IPS-NIHi7 (cell line): ENCODE measurements around the gene SOX11.

ENCODE experiments used
- DNase-seq: peaks from one replicate; pipeline ENCODE4 v3.0.0; 2012; ENCODE audit warnings: mixed read lengths; ENCODE audit errors: extremely low spot score

Gene SOX11

DNA sequence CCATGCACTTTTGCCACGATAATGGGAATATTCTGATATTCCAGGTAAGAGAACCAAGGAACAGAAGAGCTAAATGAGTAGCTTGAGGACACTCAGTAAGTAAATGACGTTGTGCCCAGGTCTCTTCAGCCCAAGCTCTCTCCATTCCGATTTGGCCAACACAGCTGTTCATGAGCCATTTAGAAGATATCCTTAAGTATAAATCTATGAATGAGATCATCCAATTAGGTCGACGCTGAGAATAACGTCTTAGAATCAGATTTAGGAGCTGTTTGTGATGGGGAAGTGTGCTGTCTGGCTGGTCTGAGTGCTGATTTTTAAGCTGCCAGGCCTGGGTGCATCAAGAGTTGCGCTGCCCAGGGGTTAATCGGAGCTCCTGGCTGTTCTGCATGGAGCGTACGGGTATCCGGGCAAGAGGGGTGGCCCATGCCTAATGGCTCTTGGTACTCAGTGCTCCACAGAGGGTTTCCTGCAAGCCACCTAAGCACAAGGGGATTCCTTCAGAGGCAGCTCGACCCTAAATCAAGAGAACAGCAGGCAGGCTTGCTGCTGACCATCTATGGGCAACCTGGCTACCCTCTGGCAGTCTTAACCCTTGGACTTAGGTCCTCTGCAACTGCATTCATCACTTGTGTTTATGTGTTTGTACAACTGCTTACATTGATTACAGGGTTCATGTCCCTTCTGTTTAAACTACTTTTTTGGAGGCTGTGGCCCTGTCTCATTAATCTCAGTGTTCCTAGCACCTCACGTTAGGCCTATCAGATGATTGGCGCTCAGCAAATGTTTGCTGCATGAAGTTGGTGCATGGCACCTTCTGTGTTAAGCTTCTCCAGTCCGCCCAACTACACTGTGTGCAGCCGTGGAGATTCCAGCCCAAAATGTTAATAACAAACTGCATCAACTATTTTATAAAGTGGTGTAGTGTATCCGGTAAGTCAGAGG, 31.9 kb downstream of the SOX11 start:
- DNase-seq = no peak

DNA sequence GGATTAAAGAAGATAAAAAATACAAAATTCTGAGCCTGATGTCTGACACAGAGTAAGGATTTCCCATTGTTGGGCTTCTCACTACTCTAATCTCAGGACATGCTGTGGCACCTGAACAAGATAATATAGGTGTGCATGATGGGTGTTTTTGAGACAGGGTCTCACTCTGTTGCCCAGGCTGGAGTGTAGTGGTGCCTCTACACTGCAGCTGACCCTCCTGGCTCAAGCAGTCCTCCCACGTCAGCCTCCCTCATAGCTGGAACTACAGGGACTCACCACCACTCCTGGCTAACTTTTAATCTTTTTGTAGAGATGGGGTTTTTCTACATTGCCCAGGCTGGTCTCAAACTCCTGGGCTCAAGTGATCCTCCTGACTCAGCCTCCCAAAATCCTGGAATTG, 32.9 kb downstream of the SOX11 start:
- no peak for DNase-seq

DNA sequence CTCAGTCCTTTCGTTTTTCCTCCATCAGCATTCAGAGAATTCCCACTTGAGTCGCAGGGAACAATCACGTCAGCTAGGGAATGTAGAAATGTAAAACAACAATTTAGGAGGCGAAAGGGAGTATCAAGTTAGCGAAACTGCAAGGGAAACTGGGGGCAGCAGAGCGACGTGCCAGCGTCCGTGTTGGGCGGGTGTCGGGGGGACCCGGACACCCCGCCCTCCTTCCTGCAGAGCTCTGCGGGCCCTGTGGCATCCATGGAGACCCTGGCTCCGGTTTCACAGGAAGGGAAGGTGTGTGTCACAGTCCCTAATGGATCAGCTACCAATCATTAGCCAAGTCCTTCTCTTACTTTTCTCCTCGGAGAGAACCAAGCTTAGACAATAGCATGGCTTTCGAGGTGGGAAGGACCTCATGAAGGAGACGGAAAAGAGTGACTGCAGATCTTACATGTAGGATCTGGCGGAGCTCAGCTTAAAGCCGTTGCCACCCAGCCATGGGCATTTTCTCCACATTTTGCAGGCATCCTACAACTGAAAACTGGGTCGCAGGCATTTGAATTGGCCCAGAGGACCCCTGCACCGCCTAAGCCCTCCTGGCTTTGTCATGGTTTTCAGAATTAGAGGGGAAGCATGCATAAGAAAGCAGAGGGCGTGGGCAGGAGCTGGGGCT, 33.7 kb downstream of the SOX11 start:
- DNase-seq = peak; percentile 83

DNA sequence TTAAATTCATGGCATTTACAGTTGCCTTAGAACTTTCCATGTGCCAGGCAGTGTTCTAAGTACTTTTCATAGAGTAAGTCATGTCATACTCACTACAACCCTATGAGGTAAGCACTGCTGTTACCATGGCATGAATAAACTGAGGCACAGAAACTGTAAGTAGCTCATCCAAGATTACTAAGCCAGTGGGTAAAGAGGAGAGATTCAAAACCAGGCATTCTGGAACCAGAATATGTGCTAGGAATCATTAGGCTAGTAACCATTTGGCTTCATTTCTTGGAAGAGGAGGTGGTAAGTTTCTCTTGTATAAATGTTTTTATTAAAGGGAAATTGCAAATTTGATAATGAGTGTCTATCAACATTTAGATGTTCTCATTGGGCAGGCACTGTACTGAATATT, 35.1 kb downstream of the SOX11 start:
- no peak for DNase-seq

DNA sequence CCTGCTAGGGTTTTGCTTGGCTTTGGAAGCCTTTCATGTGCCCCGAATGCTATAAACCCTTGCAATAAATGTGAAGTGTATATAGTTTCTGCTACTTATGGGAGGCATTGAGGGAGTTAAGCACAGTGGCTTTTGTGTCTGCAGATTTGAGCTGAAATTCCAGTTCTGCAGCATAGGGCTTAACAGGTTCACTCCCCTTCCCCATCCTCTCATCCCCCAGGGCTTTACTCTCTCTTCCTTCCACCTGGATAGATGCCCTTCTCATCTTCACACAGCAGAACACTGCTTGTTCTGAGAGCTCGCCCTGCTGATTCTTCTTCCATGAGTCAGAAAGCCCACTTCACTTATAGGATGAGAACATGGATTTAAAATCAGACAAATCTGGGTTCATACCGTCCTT, 37.2 kb downstream of the SOX11 start:
- DNase-seq = no peak

DNA sequence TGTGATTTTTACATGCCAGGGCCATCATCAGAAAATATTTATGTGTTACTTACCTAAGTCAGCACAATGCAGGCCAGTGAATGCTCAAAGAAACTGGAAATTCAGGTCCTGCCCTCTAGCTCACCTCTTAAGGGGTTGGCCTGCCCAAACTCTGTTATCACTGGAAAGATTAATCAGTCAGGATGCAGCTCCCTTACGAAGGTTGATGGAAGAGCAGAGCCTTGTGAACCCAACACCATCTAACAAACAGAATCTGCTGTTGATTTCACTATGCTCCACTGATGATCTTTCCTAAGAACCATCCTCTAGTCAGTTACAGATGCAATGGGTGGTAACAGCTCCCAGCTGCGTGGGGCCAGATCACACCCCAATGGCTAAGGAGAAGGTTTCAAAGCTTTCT, 38.2 kb downstream of the SOX11 start:
- DNase-seq = no peak

DNA sequence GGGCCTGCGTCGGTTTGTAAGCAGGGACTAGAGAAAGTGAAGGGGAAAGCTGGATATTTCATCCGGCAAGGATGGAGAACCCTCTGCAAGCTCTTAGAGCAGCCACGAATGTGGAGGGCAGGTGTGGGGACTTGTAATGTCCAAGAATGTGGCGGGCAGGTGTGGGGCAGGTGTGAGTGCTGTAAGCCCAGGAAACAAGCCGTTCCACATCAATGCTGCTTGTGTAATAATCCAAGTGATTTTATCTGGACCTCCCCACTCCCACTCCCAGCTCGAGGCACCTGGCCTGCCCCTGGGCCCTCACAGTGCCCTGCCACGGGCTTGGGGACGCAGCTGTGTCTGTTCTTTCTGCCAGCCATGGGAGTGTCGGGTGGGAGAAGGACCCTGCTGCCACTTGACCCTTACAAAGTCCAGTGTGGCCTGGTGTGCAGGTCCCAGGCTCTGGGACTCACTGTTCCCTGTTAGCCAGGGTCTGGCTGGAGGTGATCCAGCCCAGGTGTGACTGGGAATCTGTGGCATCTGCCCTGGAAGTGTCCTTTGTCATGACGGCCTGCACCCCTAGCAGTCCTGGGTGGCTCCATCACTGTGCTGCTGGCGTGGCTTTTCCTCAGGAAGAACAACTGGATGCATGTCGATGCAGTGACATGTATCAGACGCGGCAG, 42.8 kb downstream of the SOX11 start:
- no peak for DNase-seq

DNA sequence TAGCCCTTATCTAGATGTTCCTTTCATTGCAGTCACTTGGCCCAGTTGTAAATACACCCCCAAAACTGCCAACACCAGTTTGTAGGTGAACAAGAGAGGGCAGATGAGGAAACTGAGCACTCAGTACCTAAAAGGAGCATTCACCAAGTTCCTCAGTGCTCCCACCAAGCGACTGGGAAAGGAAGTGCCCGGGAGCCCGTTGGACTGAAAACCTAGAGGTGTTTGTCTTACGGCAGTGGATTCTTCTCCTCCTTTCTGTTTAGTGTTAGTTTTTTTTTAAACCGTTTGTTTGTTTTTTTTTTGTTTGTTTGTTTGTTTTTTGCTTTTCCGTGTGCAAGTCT, 43.3 kb downstream of the SOX11 start:
- no peak for DNase-seq

DNA sequence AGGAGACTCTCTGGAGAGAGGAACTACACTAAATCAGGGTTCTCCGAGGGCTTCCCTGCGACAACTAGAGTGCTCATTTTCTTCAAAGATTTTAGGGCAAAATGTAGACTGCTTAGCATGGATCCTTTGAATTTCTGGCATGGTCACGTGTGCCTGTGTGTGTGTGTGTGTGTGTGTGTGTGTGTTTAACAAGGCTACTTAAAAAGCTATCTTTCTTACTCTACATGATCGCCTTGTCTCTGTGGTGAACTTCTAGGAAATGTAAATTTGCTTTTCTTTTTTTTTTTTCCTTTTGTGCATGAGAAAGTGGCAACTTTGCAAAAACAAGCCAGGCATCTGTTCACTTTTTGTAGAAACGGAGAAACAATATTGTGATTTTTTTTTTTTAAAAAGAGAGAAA, 43.9 kb downstream of the SOX11 start:
- no peak for DNase-seq

DNA sequence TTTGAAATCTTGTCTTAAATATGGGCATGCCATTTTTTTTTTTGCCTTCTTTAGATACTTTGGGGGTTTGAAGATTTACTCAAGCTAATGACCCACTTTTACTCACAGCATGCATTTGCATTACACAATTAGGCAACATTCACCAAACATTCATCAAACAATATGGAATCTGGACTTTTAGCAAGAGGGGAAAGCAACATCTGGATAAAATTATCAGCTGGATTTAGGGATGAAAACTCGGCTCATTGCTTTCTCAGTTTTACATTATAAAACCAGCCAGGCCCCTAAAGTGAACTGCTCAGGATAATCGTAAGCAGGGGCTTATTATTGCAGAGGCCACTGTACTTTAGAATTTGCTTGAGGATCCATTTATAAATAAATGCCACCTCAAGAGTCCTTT, 44.7 kb downstream of the SOX11 start:
- no peak for DNase-seq

DNA sequence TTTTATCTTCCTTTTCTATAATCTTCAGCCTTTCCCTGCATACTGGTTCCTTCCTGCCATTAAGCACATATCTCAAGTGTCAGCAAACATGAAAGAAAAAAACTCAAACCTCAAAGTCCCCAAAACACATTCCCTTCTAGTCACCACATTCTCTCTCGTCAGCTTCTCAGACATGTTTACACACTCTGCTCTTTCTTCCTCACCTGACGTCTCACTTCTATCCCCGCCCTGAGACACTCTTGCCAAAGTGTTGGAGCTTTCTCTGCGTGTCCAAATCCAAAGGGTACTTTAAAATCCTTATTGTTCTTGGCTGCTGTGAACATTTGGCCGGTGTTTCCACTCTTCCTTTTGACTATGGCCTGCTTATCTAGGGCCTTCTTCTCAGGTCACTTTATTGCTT, 47.9 kb downstream of the SOX11 start:
- DNase-seq = no peak

DNA sequence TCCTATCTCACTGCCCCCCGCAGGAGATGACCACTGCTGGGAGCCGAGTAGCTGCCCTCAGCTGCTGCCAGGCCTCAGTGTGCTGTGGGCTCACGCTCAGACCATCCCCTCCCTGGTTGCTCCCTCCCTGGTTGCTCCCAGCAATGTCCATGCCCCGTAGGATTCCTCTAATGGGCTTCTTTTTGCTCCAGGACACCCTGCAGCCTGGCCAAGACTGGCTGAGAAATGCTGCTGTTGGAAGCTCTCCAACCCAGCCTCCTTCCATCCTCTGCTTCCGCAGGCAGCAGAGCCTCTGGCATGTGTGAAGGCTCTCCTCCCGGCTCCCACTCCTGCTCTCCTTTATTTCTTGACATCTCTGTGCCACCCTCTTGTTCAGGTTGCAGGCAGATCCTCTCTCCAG, 48.6 kb downstream of the SOX11 start:
- no peak for DNase-seq

DNA sequence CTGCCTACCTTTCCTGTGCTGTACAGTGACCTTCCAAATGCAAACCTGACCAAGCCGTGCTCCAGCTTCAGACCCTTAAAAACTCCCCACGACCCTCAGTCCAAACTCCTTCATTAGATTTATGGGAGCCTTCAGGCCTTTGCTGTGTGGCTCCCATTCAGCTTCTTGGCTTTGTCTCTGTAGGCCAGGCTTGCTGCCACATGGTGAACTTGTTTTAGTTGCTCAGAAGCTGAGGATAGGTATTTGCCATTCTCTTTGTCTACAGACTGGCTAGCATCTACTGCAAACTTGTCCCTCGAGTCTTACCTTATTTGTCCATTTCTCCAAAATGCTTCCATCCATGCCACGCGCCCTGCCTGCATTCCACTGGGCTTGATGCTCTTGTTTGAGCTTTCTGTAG, 49.1 kb downstream of the SOX11 start:
- no peak for DNase-seq

DNA sequence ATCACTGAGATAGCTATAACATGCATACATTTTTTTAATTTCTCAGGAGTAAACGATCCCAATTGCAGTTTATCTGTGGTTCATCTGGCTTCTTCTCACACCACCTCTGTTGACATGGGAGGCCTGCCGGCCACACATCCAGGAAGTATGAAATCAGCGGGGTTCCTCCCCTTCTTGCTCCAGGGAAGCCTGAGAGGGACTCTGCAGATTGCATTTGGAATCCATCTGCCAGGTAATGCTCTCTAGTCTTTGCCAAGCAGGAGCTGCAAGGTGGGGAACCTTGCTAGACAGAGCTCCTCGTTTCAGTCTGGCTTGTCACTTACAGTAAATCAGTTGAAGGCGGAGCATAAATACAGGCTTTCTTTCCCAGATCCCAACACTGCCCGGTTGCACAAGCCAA, 49.9 kb downstream of the SOX11 start:
- DNase-seq = peak; percentile 32

DNA sequence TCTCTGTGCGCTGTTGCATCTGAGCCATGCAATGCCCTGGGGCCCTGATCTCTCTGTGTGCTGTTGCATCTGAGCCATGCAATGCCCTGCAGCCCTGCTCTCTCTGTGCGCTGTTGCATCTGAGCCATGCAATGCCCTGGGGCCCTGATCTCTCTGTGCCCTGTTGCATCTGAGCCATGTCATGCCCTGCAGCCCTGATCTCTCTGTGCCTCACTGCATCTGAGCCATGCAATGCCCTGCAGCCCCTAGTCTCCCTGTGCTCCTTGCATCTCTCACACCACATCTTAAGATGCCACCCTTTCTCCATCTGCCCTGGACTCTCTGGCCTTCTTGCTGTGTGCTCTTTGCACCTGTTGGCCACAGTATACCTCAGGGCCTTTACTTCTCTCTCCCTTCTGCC, 56.2 kb downstream of the SOX11 start:
- no peak for DNase-seq

DNA sequence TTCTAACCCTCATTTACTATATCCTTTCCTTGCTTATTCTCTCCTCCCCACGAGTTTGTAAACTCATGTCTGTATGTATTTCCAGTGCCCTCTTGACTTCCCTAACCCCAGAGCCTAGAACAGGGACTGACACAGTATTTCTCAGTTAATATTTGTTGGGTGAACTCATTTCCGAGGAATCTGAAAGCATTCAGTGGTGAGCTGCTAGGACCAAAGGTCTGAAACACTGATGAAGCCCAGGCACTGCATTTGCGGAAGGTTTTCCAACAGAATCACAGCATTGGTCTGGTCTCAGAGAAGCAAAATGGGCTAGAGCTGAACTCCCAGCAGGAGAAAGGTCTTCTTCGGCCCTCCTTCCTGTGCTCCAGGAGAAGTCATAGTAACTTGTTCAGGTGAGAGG, 56.8 kb downstream of the SOX11 start:
- DNase-seq = no peak

DNA sequence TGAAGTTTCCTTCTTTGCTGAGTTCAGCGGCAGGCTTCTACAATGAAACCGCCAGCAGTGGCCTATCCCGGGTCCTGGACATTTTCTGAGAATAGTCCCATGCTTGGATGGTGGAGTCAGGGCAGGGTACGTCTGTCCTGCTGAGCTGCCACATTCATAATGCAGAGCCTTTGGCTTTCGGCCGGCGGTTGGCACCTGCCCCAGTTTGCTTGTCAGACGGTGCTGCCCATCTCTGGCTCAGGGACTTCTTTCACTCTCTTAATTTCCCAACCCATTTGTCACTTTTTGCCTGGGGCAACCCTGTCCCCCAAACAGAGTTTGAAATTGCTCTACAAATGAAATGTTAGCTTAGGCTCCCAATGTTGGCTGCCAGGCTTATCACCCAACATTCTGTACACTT, 57.2 kb downstream of the SOX11 start:
- no peak for DNase-seq
